SK-N-MC (cell line): Measurements from ENCODE around the gene HEPH.

Source experiments
- EZH2 ChIP-seq: fragments of 200-600 bp; sonication (generic); IDR thresholded peaks from one replicate; pipeline ENCODE4 v1.6.1; 2017; ENCODE audit warnings: antibody characterized with exemption
- POLR2AphosphoS5 ChIP-seq: IDR thresholded peaks from 2 replicates; pipeline ENCODE4 v1.6.1; 2012; ENCODE audit warnings: mild to moderate bottlenecking, low read depth, low read length, borderline replicate concordance

DNA sequence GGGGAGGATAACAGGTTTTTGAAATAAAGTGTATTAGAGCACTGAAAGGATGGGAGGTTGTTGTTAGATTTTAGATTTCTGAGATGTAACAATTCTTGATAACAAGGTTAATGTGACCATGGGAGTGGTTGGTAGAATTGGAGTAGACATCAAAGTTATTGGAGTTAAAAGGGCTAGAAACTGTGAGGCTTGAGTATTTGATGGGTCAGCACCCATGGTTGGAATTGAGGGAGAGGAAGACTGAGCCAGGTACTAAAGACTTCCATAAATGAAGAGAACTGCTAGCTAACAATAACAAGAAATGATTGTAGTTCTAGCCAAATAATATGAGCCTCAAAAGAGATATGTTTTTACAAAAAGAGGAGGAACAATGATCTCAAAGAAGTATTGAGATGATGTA lies 98.8 kb downstream of the HEPH start:
- TF ChIP-seq EZH2 (no peak), POLR2AphosphoS5 (no peak)
